HG03558 (cell line): ENCODE measurements around the gene DNAH17.

Source experiments
- ATAC-seq: cut with Tn5 transposase; IDR thresholded peaks from one replicate; pipeline ENCODE4 v1.9.1; 2021; ENCODE audit warnings: moderate number of reproducible peaks; ENCODE audit not compliant: unreplicated experiment; ENCODE audit errors: extremely low read depth

The DNAH17 gene

DNA sequence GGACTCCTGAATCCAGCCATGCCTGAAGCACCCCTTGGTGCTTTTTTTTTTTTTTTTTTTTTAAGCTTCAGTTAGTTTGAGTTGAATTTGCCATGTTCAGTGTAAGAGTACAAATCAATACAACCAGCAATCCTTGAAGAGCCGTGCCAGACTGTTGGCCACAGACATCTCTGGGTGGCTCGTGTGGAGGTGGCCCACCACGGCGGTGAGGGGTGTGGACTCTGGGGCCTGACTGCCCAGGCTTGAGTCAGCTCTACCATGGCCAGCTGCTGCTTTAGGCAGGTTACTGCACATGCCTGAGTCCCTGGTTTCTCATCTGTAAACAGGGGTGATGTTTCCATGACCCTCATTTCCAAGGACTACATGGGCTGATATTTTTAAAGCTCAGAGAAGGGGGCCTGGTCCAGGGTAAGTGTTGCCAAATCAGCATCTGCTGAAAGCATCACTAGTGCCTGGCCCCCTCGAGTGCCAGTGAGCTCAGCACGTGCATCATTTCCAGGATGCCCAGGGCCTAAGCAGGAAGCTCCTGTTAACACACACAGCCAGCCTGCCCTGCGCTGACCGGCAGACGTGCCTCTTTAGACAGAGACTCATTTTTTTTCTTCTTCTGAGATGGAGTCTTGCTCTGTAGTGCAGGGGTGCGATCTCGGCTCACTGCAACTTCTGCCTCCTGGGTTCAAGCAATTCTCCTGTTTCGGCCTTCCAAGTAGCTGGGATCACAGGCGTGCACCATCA, 90.1 kb downstream of the DNAH17 start:
- ATAC-seq, result no peak

DNA sequence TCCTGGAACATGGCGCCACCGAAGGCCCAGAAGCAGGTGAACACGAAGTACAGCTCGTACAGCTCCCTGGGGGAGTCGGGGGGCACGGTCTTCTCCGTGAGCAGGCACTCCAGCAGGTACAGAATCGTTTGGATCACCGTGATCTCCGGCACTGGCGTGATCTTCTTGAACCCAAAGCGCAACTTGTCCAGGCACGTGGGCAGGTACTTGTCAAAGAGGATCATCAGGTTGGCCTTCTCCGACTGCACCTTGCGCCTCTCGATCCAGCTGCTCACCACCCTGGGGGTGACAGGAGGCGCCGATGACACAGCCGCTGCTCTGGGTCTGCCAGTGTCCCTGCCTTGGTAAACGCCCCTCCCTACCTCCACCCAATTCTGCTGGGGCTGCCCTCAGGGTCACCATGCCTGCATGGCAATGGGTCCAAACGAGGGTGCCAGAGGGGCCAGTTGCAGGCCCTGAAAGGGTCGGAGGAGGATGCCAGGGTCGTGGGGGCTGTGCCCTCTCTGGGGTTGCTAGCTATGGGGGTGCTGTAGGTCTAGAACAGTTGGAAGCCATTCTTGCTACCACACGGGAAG, 90.9 kb downstream of the DNAH17 start:
- no peak for ATAC-seq

GRCh38 chr17:78485290-78486168, 91.7 kb downstream of the DNAH17 start:
- ATAC-seq, result no peak

- ATAC-seq, result no peak
Observed at GRCh38 chr17:78484271-78485246, 92.6 kb downstream of the DNAH17 start.

DNA sequence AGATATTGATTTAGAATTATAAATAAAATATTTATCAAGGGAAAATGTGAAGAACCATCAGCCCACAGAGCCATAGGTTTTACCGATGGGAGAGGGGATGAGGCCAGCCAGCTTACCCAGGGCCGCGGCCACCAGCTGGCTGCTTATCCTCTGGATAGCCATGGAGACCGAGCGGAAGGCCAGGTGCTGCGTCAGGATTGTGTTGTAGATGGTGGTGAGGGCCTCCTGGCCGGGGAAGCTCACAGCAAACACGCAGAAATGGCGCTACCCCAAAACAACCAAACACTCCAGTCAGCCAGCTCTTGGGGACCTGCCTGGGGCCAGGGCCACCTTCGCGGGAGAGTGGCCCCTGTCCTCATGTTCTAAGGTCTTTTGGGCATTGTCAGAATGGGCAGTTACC, 97.8 kb downstream of the DNAH17 start:
- ATAC-seq, result no peak

GRCh38 chr17:78478757-78479297, 98.4 kb downstream of the DNAH17 start:
- ATAC-seq, result no peak

GRCh38 chr17:78477913-78478756, 99.1 kb downstream of the DNAH17 start:
- no peak for ATAC-seq

DNA sequence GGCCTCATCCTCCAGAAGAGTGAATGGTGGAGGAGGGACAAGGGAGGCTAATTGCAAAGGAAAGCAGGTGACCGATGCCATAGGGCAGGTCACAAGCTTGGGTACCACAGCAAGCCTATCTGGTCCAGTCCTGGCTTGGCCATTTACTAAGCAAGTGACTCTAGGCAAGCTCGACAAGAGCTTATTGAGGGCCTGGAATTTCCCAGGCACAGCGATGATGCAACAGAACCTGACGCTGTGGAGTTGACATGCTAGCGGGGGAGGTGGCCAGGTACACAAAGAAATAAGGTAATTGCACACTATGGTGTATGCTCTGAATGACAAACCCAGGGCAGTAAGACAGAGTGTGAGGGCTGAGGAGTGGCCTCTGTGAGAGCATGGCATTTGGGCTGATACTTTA, 100.2 kb downstream of the DNAH17 start:
- ATAC-seq, result no peak

- ATAC-seq, result no peak
Observed at GRCh38 chr17:78476149-78476548, 101.0 kb downstream of the DNAH17 start.

GRCh38 chr17:78475211-78475610, 102.0 kb downstream of the DNAH17 start:
- ATAC-seq, result no peak

- no peak for ATAC-seq
Observed at GRCh38 chr17:78474614-78475146, 102.5 kb downstream of the DNAH17 start.

GRCh38 chr17:78473951-78474613, 103.1 kb downstream of the DNAH17 start:
- no peak for ATAC-seq

DNA sequence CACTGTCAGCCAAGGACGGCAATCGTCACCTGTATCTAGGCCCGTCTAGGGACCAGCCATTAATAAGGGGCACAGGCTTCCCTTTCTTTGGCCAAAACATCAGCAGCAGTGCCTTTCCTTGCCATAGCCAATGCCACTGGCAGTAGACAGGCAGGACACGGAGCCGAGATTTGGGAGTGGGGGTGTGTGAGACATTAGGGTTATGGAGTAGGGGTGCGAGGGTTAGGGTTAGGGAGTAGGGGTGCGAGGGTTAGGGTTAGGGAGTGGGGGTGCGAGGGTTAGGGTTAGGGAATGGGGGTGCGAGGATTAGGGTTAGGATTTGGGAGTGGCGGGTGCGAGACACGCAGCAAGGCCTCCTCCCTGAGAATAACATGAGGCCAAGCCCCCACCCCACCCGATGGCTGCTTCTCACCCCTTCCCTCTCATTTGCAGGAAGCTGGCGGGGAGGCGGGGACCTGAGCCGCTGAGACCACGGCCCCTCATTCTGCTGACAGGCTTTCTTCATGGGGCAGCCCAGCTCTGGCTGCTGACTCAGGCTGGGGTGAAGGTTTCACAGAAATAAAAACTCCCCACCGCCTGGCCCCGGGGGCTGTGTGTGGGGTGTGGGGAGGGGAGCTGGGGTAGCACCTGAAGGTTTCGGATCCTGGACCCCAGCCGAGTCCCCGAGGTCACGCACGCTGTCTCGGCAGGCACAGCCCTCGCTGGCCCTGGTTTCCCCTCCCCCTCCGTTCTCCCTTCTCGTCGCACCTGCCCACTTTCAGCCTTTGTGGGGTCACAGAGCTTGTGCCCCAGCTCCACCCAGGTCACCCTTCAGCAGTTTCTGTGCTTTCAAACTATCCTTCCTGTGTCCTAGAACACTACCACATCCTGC, 104.9 kb downstream of the DNAH17 start:
- ATAC-seq, result no peak

DNA sequence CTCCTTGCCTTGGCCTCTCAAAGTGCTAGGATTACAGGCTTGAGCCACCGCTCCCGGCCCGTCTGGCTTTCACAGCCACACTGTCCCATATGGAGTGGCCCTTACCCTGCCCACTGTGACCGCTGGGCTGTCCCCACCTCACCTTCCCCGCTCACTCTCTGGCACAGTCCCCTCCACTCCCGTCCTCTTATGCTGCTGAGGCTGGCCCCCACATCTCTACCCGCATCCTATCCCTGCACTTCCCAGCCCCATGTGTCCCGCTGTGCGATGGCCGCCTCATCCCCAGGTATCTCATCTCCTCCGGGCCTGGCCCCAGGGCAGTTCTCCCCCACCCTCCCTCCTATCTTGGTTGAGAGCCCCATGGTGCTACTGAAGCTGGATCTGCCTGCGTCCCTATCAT, 105.6 kb downstream of the DNAH17 start:
- ATAC-seq, result no peak

DNA sequence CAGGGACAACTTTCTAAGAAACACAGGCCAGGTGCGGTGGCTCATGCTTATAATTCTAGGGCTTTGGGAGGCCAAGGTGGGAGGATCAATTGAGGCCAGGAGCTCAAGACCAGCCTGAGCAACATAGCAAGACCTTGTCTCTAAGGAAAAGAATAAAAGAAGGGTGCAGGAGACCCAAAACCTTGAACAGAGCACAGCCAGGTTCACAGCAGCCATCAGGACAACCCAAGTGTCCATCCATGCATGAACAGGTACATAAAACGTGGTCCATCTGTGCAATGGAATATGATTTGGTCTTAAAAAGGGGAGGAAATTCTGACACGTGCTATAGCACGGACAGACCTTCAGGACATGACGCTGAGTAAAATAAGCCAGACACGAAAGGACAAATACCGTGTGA, 107.8 kb downstream of the DNAH17 start:
- ATAC-seq, result no peak

- ATAC-seq, result no peak
Observed at GRCh38 chr17:78468366-78468765, 108.8 kb downstream of the DNAH17 start.
